HepG2 (cell line): ENCODE results near the gene ZDHHC9. TPM values are rescaled to one million over a fixed set of nuclear protein-coding genes. Genes with fewer than 3 reads are reported as not detected.

Source experiments
- AGO1 ChIP-seq: fragments of 200-400 bp; formaldehyde crosslinking; IDR thresholded peaks from 2 replicates; pipeline ENCODE4 v1.6.1; 2017; ENCODE audit warnings: mild to moderate bottlenecking, low read depth, low read length, moderate library complexity; ENCODE audit not compliant: poor library complexity, severe bottlenecking
- AHR ChIP-seq: IDR thresholded peaks from 2 replicates; pipeline ENCODE4 v1.6.1; 2018; ENCODE audit warnings: missing genetic modification reagents, missing compliant biosample characterization
- ATF1 ChIP-seq: IDR thresholded peaks from 2 replicates; pipeline ENCODE4 v1.6.1; 2016; ENCODE audit warnings: mild to moderate bottlenecking, control low read depth
- FOXO1 ChIP-seq: sonication (generic); formaldehyde crosslinking; IDR thresholded peaks from 2 replicates; pipeline ENCODE4 v1.4.0; 2020; ENCODE audit warnings: missing genetic modification reagents
- GABPB1 ChIP-seq: IDR thresholded peaks from 2 replicates; pipeline ENCODE4 v1.6.1; 2016; ENCODE audit warnings: mild to moderate bottlenecking, missing genetic modification reagents, moderate library complexity, missing compliant biosample characterization
- IRX3 ChIP-seq: sonication (generic); formaldehyde crosslinking; IDR thresholded peaks from 2 replicates; pipeline ENCODE4 v1.8.1; 2023; ENCODE audit warnings: mild to moderate bottlenecking, low read depth, missing genetic modification reagents, borderline replicate concordance
- MEF2D ChIP-seq: sonication (generic); formaldehyde crosslinking; IDR thresholded peaks from 2 replicates; pipeline ENCODE4 v1.5.1; 2020; ENCODE audit warnings: mild to moderate bottlenecking, missing genetic modification reagents
- MIER2 ChIP-seq: IDR thresholded peaks from 2 replicates; pipeline ENCODE4 v1.6.1; 2016; ENCODE audit warnings: missing biosample characterization, missing genetic modification reagents
- NONO ChIP-seq, 2 experiments: fragments of 450-650 bp in 1 of 2; sonication (generic) in 1 of 2; formaldehyde crosslinking in 1 of 2; IDR thresholded peaks in 1 of 2; conservative IDR thresholded peaks in 1 of 2; 2 replicates each; pipeline versions ENCODE4 v1.6.1 to v1.8.0; 2017 to 2022; ENCODE audit warnings: mild to moderate bottlenecking in 1 of 2, missing genetic modification reagents in 1 of 2, moderate library complexity in 1 of 2
- SP2 ChIP-seq: sonication (generic); formaldehyde crosslinking; IDR thresholded peaks from 2 replicates; pipeline ENCODE4 v1.5.1; 2020; ENCODE audit warnings: mild to moderate bottlenecking, missing genetic modification reagents
- SP5 ChIP-seq: IDR thresholded peaks from 2 replicates; pipeline ENCODE4 v1.6.1; 2016; ENCODE audit warnings: low read depth, borderline replicate concordance
- ZNF17 ChIP-seq: sonication (generic); formaldehyde crosslinking; IDR thresholded peaks from 2 replicates; pipeline ENCODE4 v1.5.0; 2020; ENCODE audit warnings: mild to moderate bottlenecking, missing genetic modification reagents
- ZNF205 ChIP-seq: IDR thresholded peaks from 2 replicates; pipeline ENCODE4 v1.6.1; 2018; ENCODE audit warnings: missing biosample characterization, missing genetic modification reagents
- ZNF460 ChIP-seq: sonication (generic); formaldehyde crosslinking; IDR thresholded peaks from 2 replicates; pipeline ENCODE4 v1.5.1; 2020; ENCODE audit warnings: missing genetic modification reagents, mild to moderate bottlenecking, borderline replicate concordance
- ZNF563 ChIP-seq: sonication (generic); formaldehyde crosslinking; IDR thresholded peaks from 2 replicates; pipeline ENCODE4 v1.8.0; 2022; ENCODE audit warnings: mild to moderate bottlenecking, moderate library complexity, missing genetic modification reagents
- ZNF878 ChIP-seq: sonication (generic); formaldehyde crosslinking; IDR thresholded peaks from 2 replicates; pipeline ENCODE4 v1.8.1; 2023; ENCODE audit warnings: mild to moderate bottlenecking, missing genetic modification reagents, moderate library complexity
- ZSCAN30 ChIP-seq: sonication (generic); formaldehyde crosslinking; IDR thresholded peaks from 2 replicates; pipeline ENCODE4 v1.5.0; 2020; ENCODE audit warnings: mild to moderate bottlenecking, missing genetic modification reagents
- polyA plus RNA-seq, 8 experiments: library from polyadenylated mRNA; depleted of rRNA in 3 of 8; stranded (reverse) in 7 of 8; unstranded in 1 of 8; fragments of >200 nt; fragmentation: Illumina TruSeq in 4 of 8; extraction: Trizol in 4 of 8; gene quantifications; 2 replicates each; pipeline versions ENCODE4 v1.2.1 to v1.2.3, GENCODE V29; 2011 to 2016; ENCODE audit warnings: low read depth in 4 of 8, missing spikeins in 1 of 8, mixed read lengths in 1 of 8; ENCODE audit not compliant: insufficient read depth in 1 of 8
- total RNA-seq, 5 experiments: library from RNA; depleted of rRNA; stranded (reverse); fragments of >200 nt; fragmentation: Illumina TruSeq; extraction: Trizol; gene quantifications; 2 replicates each; pipeline ENCODE4 v1.2.3, GENCODE V29; 2016; ENCODE audit warnings: low read depth in 1 of 5
- TF ChIP-seq, protein P1 (sequence below): IDR thresholded peaks from 2 replicates; pipeline ENCODE4 v1.6.1; 2016; ENCODE audit warnings: missing genetic modification reagents, missing compliant biosample characterization
- TF ChIP-seq, protein P2 (sequence below): sonication (generic); formaldehyde crosslinking; IDR thresholded peaks from 2 replicates; pipeline ENCODE4 v1.5.1; 2020; ENCODE audit warnings: missing genetic modification reagents, mild to moderate bottlenecking, borderline replicate concordance
- TF ChIP-seq, protein P3 (sequence below): sonication (generic); formaldehyde crosslinking; IDR thresholded peaks from 2 replicates; pipeline ENCODE4 v1.5.0; 2020; ENCODE audit warnings: mild to moderate bottlenecking, low read depth, missing genetic modification reagents, borderline replicate concordance
- TF ChIP-seq, protein P4 (sequence below): sonication (generic); formaldehyde crosslinking; IDR thresholded peaks from 2 replicates; pipeline ENCODE4 v1.5.1; 2020; ENCODE audit warnings: missing genetic modification reagents, mild to moderate bottlenecking, borderline replicate concordance
- TF ChIP-seq, protein P5 (sequence below): sonication (generic); formaldehyde crosslinking; IDR thresholded peaks from 2 replicates; pipeline ENCODE4 v1.4.0; 2020; ENCODE audit warnings: missing genetic modification reagents

Gene ZDHHC9
- total and polyA plus RNA-seq, 2 of the 13 experiments (the other 11 are each of a cell fraction or from before 2014, with no cell fraction given): 28.3 to 53.1 TPM

DNA sequence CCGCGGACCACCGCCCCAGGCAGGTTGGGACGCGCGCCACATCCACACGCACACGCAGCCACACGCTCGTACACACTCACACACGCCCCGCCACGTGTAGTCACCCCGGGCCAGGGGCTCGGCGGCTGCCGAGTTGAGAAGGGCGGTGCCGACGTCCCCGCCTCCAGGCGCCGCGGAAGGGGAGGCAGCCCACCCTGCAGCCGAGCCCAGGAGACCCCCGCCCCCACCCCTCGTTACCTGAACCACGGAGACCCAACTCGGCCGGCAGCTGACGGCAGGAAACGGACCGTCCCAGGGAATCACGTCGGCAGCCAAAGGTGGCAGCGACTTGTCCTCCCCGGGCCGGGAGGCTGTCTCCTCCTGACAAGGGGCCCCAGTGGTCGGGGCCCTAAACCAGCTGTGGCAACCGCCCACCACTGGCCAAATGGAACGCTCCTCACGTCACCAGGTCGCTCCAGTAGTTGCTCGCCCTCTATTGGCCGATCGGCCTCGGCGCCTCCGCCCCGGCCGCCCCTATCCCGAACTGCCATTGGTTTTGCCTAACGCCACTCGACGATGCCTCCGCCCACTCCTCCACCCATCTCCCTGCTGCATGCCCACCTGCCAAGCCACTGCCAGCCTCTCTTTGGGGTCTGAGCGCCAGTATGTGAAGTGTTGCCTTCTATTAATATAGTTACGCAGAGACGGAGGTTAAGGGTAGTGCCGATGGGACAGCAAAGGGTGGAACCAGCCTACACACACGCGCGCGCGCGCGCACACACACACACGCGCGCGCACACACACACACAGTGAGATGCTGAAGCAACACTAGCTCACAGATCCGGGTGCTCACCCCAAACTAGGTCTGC, at the start of gene ZDHHC9 (continued):
- TF ChIP-seq SP2 (CRISPR knock-in tag): peak; percentile 95
- no peak for TF ChIP-seq ZNF563 (CRISPR knock-in tag)
- TF ChIP-seq ATF1 (CRISPR knock-in tag): peak; percentile 62; the same call in 1 of the 2 replicates
- TF ChIP-seq FOXO1 (CRISPR knock-in tag): no peak
- TF ChIP-seq ZSCAN30 (CRISPR knock-in tag): no peak
- TF ChIP-seq, protein P1, sequence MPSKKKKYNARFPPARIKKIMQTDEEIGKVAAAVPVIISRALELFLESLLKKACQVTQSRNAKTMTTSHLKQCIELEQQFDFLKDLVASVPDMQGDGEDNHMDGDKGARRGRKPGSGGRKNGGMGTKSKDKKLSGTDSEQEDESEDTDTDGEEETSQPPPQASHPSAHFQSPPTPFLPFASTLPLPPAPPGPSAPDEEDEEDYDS (CRISPR knock-in tag): peak; percentile 46; the same call in 1 of the 2 replicates
- TF ChIP-seq SP5 (CRISPR knock-in tag): peak; percentile 46; the same call in 1 of the 2 replicates
- TF ChIP-seq MEF2D (CRISPR knock-in tag): no peak
- no peak for TF ChIP-seq IRX3 (CRISPR knock-in tag)
- TF ChIP-seq AGO1: no peak
- TF ChIP-seq, protein P2, sequence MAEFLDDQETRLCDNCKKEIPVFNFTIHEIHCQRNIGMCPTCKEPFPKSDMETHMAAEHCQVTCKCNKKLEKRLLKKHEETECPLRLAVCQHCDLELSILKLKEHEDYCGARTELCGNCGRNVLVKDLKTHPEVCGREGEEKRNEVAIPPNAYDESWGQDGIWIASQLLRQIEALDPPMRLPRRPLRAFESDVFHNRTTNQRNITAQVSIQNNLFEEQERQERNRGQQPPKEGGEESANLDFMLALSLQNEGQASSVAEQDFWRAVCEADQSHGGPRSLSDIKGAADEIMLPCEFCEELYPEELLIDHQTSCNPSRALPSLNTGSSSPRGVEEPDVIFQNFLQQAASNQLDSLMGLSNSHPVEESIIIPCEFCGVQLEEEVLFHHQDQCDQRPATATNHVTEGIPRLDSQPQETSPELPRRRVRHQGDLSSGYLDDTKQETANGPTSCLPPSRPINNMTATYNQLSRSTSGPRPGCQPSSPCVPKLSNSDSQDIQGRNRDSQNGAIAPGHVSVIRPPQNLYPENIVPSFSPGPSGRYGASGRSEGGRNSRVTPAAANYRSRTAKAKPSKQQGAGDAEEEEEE (CRISPR knock-in tag): no peak
- no peak for TF ChIP-seq AHR (CRISPR knock-in tag)
- TF ChIP-seq ZNF460: no peak
- TF ChIP-seq, protein P3, sequence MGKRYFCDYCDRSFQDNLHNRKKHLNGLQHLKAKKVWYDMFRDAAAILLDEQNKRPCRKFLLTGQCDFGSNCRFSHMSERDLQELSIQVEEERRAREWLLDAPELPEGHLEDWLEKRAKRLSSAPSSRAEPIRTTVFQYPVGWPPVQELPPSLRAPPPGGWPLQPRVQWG: no peak
- TF ChIP-seq NONO (IDR thresholded peaks at IDR 0.05): no peak
- no peak; the same call in 1 of the 2 replicates for TF ChIP-seq NONO (CRISPR knock-in tag; conservative IDR thresholded peaks at IDR 0.05)
- TF ChIP-seq ZNF205 (CRISPR knock-in tag): no peak
- TF ChIP-seq ZNF878 (CRISPR knock-in tag): no peak
- TF ChIP-seq, protein P4, sequence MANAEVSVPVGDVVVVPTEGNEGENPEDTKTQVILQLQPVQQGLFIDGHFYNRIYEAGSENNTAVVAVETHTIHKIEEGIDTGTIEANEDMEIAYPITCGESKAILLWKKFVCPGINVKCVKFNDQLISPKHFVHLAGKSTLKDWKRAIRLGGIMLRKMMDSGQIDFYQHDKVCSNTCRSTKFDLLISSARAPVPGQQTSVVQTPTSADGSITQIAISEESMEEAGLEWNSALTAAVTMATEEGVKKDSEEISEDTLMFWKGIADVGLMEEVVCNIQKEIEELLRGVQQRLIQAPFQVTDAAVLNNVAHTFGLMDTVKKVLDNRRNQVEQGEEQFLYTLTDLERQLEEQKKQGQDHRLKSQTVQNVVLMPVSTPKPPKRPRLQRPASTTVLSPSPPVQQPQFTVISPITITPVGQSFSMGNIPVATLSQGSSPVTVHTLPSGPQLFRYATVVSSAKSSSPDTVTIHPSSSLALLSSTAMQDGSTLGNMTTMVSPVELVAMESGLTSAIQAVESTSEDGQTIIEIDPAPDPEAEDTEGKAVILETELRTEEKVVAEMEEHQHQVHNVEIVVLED (CRISPR knock-in tag): 0 out of 2 replicates have a peak, but pooled peaks have one; percentile 20
- TF ChIP-seq GABPB1 (CRISPR knock-in tag): peak; percentile 26; the same call in 1 of the 2 replicates
- no peak for TF ChIP-seq MIER2 (CRISPR knock-in tag)
- TF ChIP-seq ZNF17 (CRISPR knock-in tag): no peak
- TF ChIP-seq, protein P5, sequence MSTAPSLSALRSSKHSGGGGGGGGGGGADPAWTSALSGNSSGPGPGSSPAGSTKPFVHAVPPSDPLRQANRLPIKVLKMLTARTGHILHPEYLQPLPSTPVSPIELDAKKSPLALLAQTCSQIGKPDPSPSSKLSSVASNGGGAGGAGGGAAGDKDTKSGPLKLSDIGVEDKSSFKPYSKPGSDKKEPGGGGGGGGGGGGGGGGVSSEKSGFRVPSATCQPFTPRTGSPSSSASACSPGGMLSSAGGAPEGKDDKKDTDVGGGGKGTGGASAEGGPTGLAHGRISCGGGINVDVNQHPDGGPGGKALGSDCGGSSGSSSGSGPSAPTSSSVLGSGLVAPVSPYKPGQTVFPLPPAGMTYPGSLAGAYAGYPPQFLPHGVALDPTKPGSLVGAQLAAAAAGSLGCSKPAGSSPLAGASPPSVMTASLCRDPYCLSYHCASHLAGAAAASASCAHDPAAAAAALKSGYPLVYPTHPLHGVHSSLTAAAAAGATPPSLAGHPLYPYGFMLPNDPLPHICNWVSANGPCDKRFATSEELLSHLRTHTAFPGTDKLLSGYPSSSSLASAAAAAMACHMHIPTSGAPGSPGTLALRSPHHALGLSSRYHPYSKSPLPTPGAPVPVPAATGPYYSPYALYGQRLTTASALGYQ (CRISPR knock-in tag): no peak
